Gastrocnemius medialis (tissue), 4 donors: ENCODE measurements around the gene ATOSA. TPM values are rescaled to one million over a fixed set of nuclear protein-coding genes. Genes with fewer than 3 reads are reported as not detected.

Experiments
- ATAC-seq, 2 donors: fragments of 150-250 bp; one replicate each; pipeline ENCODE4 v1.9.1; 2016
- DNase-seq, 2 donors: peaks; one replicate each; pipeline ENCODE4 v3.0.0-alpha.2; 2019
- H3K27ac ChIP-seq, 4 donors: fragments of 200-600 bp; sonication (generic); 1 replicate in 1 of 4; 2 replicates in 3 of 4; pipeline ENCODE4 v1.5.1; 2016 to 2018; ENCODE audit warnings: mild to moderate bottlenecking in 2 of 4, moderate library complexity in 1 of 4
- H3K27me3 ChIP-seq, 3 donors: fragments of 200-600 bp; sonication (generic) in 2 of 3; 1 replicate in 1 of 3; 2 replicates in 2 of 3; pipeline versions ENCODE4 v1.5.1 to v1.6.0; 2016 to 2019; ENCODE audit warnings: mild to moderate bottlenecking in 1 of 3, moderate library complexity in 1 of 3
- H3K36me3 ChIP-seq, 2 donors: fragments of 200-600 bp; sonication (generic) in 1 of 2; one replicate each; pipeline ENCODE4 v1.5.1; 2017 to 2018
- H3K4me1 ChIP-seq, 2 donors: fragments of 200-600 bp; sonication (generic) in 1 of 2; one replicate each; pipeline ENCODE4 v1.5.1; 2016 to 2017; ENCODE audit warnings: mild to moderate bottlenecking in 2 of 2
- H3K4me3 ChIP-seq, 4 donors: fragments of 200-600 bp; sonication (generic) in 3 of 4; 1 replicate in 1 of 4; 2 replicates in 3 of 4; pipeline ENCODE4 v1.5.1; 2016 to 2019; ENCODE audit warnings: mild to moderate bottlenecking in 2 of 4
- H3K9me3 ChIP-seq, 3 donors: fragments of 200-600 bp; sonication (generic) in 2 of 3; 1 replicate in 1 of 3; 2 replicates in 2 of 3; pipeline ENCODE4 v1.5.1; 2016 to 2019
- POLR2A ChIP-seq, 2 donors: fragments of 450-650 bp; IDR thresholded peaks; one replicate each; pipeline ENCODE4 v1.6.1; 2017; ENCODE audit warnings: antibody characterized with exemption in 2 of 2, mild to moderate bottlenecking in 2 of 2, moderate library complexity in 2 of 2
- in situ Hi-C, 4 donors: fragments of 200-750 bp; cut with MboI; loops; one replicate each; pipeline versions ENCODE4 v1.15.0 to v1.8.0; 2017; ENCODE audit warnings: low sequenced_read_pairs in 4 of 4
- intact Hi-C: fragments of 100-400 bp; cut with DNase I; formaldehyde crosslinking; loops from one replicate; pipeline ENCODE4 v1.15.1; 2023; ENCODE audit warnings: low total_unique reads
- total RNA-seq, 4 donors: library from RNA; depleted of rRNA; stranded (reverse); fragments of >200 nt; gene quantifications; one replicate each; pipeline versions ENCODE4 v1.1.0 to v1.2.3, GENCODE V29; 2016
- TF ChIP-seq, protein P1 (sequence below), 5 experiments: fragments of 450-650 bp in 3 of 5; fragments of 200-600 bp in 2 of 5; sonication (generic) in 2 of 5; IDR thresholded peaks in 4 of 5; conservative IDR thresholded peaks in 1 of 5; 1 replicate in 4 of 5; 2 replicates in 1 of 5; pipeline ENCODE4 v1.5.1; 2016 to 2019; ENCODE audit warnings: antibody characterized with exemption in 5 of 5, mild to moderate bottlenecking in 3 of 5, moderate library complexity in 3 of 5

Gene ATOSA
- total RNA-seq, 4 donors from 2014 or later, result 61.9 to 491 (median 137) TPM

DNA sequence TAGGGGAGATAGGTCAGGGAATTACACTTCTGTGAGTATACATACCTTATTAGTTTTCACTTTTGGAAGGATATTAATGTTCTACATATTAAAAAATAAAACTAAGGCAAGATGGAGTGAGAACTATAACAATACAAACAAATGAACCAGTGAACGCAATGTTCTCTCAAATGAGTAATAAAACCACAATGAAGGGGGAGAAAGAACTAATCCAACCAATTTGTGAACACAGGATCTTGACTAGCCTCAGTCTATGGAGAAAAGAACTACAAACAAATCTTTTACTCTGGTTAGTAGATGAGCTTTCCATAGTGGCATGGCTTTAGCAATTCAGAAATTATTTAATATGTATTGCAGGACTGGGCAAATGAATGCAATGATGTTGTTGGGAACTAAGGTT, 26.9 kb upstream of the ATOSA start:
- TF ChIP-seq, protein P1, sequence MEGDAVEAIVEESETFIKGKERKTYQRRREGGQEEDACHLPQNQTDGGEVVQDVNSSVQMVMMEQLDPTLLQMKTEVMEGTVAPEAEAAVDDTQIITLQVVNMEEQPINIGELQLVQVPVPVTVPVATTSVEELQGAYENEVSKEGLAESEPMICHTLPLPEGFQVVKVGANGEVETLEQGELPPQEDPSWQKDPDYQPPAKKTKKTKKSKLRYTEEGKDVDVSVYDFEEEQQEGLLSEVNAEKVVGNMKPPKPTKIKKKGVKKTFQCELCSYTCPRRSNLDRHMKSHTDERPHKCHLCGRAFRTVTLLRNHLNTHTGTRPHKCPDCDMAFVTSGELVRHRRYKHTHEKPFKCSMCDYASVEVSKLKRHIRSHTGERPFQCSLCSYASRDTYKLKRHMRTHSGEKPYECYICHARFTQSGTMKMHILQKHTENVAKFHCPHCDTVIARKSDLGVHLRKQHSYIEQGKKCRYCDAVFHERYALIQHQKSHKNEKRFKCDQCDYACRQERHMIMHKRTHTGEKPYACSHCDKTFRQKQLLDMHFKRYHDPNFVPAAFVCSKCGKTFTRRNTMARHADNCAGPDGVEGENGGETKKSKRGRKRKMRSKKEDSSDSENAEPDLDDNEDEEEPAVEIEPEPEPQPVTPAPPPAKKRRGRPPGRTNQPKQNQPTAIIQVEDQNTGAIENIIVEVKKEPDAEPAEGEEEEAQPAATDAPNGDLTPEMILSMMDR (IDR thresholded peaks at IDR 0.05 in 4 of 5, conservative IDR thresholded peaks at IDR 0.05 in 1 of 5), result no peak
- TF ChIP-seq POLR2A (IDR thresholded peaks at IDR 0.05), result no peak
- H3K4me3 ChIP-seq, result no peak overlapping the region
- no peaks in the 10 kb centered on the region for H3K36me3 ChIP-seq
- no peaks in the 10 kb centered on the region for H3K27me3 ChIP-seq
- no peaks in the 10 kb centered on the region for H3K4me1 ChIP-seq
- no peaks in the 10 kb centered on the region for H3K9me3 ChIP-seq
- ATAC-seq, result no peak
- in situ Hi-C loops (no loop called here), intact Hi-C loops (no loop called here)
- no peak overlapping the region for H3K27ac ChIP-seq
- no peak for DNase-seq

DNA sequence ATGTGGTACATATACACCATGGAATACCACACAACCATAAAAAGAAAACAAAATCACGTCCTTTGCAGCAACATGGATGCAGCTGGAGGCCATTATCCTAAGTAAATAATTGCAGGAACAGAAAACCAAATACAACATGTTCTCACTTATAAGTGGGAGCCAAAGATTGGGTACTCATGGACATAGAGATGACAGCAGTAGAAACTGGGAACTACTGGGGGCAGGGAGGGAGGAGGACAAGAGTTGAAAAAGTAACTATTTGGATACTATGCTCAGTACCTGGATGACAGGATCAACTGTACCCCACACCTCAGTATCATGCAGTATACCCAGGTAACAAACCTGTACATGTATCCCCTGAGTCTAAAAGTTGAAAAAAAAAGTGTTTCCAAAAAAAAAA, 23.2 kb upstream of the ATOSA start:
- TF ChIP-seq POLR2A (IDR thresholded peaks at IDR 0.05), result no peak
- TF ChIP-seq, protein P1 (IDR thresholded peaks at IDR 0.05 in 4 of 5, conservative IDR thresholded peaks at IDR 0.05 in 1 of 5), result no peak
- Histone ChIP-seq H3K4me1 (no peaks in the 10 kb centered on the region), H3K4me3 (no peak overlapping the region), H3K9me3 (no peaks in the 10 kb centered on the region), H3K27me3 (no peaks in the 10 kb centered on the region), H3K27ac (no peak overlapping the region), H3K36me3 (no peaks in the 10 kb centered on the region)
- DNase-seq (no peak), ATAC-seq (no peak)
- intact Hi-C loops (no loop called here), in situ Hi-C loops (no loop called here)

DNA sequence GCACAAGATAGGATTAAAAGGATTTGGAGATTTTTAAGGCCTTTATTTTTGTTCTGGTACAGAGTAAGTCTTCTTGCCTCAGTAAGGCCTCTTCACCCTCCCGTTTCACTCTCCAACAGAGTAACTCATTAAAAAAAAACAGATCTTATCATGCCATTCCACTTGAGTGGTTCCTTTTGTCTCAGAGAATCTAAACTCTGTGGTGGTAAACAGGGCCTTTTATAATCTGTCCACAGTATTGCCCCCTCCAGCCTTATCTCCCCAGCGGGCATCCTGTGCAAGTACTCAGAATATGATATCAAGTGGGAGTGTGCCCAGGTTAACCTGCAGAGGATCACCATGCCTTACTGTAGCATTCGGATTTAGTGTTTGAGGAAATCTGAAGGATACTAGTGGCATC, 20.3 kb upstream of the ATOSA start:
- intact Hi-C loops (no loop called here), in situ Hi-C loops (no loop called here)
- no peak overlapping the region for H3K27ac ChIP-seq
- H3K36me3 ChIP-seq, result no peaks in the 10 kb centered on the region
- no peak overlapping the region for H3K4me3 ChIP-seq
- no peak for TF ChIP-seq POLR2A (IDR thresholded peaks at IDR 0.05)
- TF ChIP-seq, protein P1 (IDR thresholded peaks at IDR 0.05 in 4 of 5, conservative IDR thresholded peaks at IDR 0.05 in 1 of 5), result no peak
- ATAC-seq (no peak), DNase-seq (no peak)
- H3K4me1 ChIP-seq, result no peaks in the 10 kb centered on the region
- no peaks in the 10 kb centered on the region for H3K9me3 ChIP-seq
- H3K27me3 ChIP-seq, result no peaks in the 10 kb centered on the region

DNA sequence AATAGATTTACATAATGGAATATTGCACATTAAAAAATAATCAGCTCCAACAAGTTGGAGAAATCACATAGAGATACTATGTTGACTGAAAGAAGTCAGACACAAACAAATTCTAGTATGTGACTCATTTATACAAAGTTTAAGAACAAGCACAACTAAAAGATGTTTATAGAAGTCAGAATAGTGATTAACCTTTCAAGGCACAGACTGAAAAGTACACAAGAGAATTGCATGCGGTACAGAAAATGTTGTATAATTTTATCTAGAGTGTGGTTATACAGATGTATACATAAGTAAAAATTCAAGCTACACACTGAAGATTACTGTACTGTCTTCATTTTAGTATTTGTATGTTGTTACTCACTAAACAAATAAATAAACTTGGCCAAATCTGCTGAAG, 19.3 kb upstream of the ATOSA start:
- ATAC-seq (no peak), DNase-seq (no peak)
- H3K36me3 ChIP-seq, result no peaks in the 10 kb centered on the region
- H3K27me3 ChIP-seq, result no peaks in the 10 kb centered on the region
- in situ Hi-C loops, result no loop called here
- H3K4me1 ChIP-seq, result no peaks in the 10 kb centered on the region
- no peak for TF ChIP-seq POLR2A (IDR thresholded peaks at IDR 0.05)
- TF ChIP-seq, protein P1 (IDR thresholded peaks at IDR 0.05 in 4 of 5, conservative IDR thresholded peaks at IDR 0.05 in 1 of 5), result no peak
- no peak overlapping the region for H3K27ac ChIP-seq
- no peaks in the 10 kb centered on the region for H3K9me3 ChIP-seq
- no peak overlapping the region for H3K4me3 ChIP-seq
- intact Hi-C loops, result no loop called here

DNA sequence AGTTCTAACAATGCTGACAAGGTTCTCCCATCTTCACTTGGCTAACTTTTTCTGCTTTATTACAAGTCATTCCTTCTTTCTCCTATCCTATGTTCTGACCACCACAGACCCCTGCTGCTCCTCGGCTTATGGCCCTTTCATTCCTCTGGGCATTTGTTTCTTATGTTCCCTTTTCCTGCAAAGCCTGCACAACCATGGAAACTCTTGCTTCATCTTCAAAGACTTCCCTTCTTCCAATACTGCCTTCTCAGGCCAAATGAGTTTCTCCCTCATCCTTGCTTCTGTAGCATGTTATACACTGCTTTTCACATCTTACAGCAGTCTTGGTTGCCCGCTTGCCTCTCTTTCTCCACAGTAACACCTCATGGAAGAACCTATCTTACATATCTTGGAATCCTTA, 17.9 kb upstream of the ATOSA start:
- in situ Hi-C loops, result no loop called here
- ATAC-seq, result no peak
- intact Hi-C loops, result no loop called here
- Histone ChIP-seq H3K27ac (no peak overlapping the region), H3K4me3 (no peak overlapping the region), H3K4me1 (no peaks in the 10 kb centered on the region), H3K36me3 (no peaks in the 10 kb centered on the region), H3K27me3 (no peaks in the 10 kb centered on the region), H3K9me3 (no peaks in the 10 kb centered on the region)
- TF ChIP-seq, protein P1 (IDR thresholded peaks at IDR 0.05 in 4 of 5, conservative IDR thresholded peaks at IDR 0.05 in 1 of 5), result no peak
- no peak for TF ChIP-seq POLR2A (IDR thresholded peaks at IDR 0.05)
- DNase-seq, result no peak
